HepG2 (cell line): ENCODE measurements around the gene CHRNB1. TPM values are rescaled to one million over a fixed set of nuclear protein-coding genes. Genes with fewer than 3 reads are reported as not detected.

Source experiments
- BHLHE40 ChIP-seq: IDR thresholded peaks from 2 replicates; pipeline ENCODE4 v1.6.1; 2011; ENCODE audit warnings: low read length, improper control_type of control experiment
- CBFB ChIP-seq: sonication (generic); formaldehyde crosslinking; IDR thresholded peaks from 2 replicates; pipeline ENCODE4 v1.4.0; 2020; ENCODE audit warnings: missing genetic modification reagents
- CEBPG ChIP-seq: IDR thresholded peaks from 2 replicates; pipeline ENCODE4 v1.6.1; 2016
- CHCHD3 ChIP-seq: sonication (generic); formaldehyde crosslinking; IDR thresholded peaks from 2 replicates; pipeline ENCODE4 v1.8.0; 2022; ENCODE audit warnings: mild to moderate bottlenecking, missing genetic modification reagents, moderate library complexity
- FOXC1 ChIP-seq: sonication (generic); formaldehyde crosslinking; IDR thresholded peaks from 2 replicates; pipeline ENCODE4 v1.8.0; 2022; ENCODE audit warnings: mild to moderate bottlenecking, missing genetic modification reagents, borderline replicate concordance
- HES4 ChIP-seq: sonication (generic); formaldehyde crosslinking; IDR thresholded peaks from 2 replicates; pipeline ENCODE4 v1.9.0; 2021; ENCODE audit warnings: mild to moderate bottlenecking, missing genetic modification reagents, borderline replicate concordance
- JUN ChIP-seq: sonication (generic); formaldehyde crosslinking; IDR thresholded peaks from 2 replicates; pipeline ENCODE4 v1.4.0; 2020; ENCODE audit warnings: mild to moderate bottlenecking, missing genetic modification reagents
- PRMT3 ChIP-seq: sonication (generic); formaldehyde crosslinking; IDR thresholded peaks from 2 replicates; pipeline ENCODE4 v1.8.1; 2022; ENCODE audit warnings: low read depth, mild to moderate bottlenecking, moderate library complexity, missing genetic modification reagents, borderline replicate concordance
- REPIN1 ChIP-seq: sonication (generic); formaldehyde crosslinking; IDR thresholded peaks from 2 replicates; pipeline ENCODE4 v1.8.0; 2022; ENCODE audit warnings: missing genetic modification reagents, low read depth, mild to moderate bottlenecking, borderline replicate concordance
- RFX3 ChIP-seq: IDR thresholded peaks from 2 replicates; pipeline ENCODE4 v1.6.1; 2016; ENCODE audit warnings: missing biosample characterization, missing genetic modification reagents
- SALL2 ChIP-seq: sonication (generic); formaldehyde crosslinking; IDR thresholded peaks from 2 replicates; pipeline ENCODE4 v1.8.1; 2023; ENCODE audit warnings: mild to moderate bottlenecking, missing genetic modification reagents, inconsistent platforms
- ZNF136 ChIP-seq: sonication (generic); formaldehyde crosslinking; IDR thresholded peaks from 2 replicates; pipeline ENCODE4 v1.8.1; 2022; ENCODE audit warnings: low read depth, mild to moderate bottlenecking, moderate library complexity, missing genetic modification reagents
- ZNF292 ChIP-seq: sonication (generic); formaldehyde crosslinking; IDR thresholded peaks from 2 replicates; pipeline ENCODE4 v1.8.1; 2022; ENCODE audit warnings: mild to moderate bottlenecking, low read depth, missing genetic modification reagents, borderline replicate concordance
- ZNF619 ChIP-seq: sonication (generic); formaldehyde crosslinking; IDR thresholded peaks from 2 replicates; pipeline ENCODE4 v1.4.0; 2020; ENCODE audit warnings: mild to moderate bottlenecking, missing genetic modification reagents
- ZNF670 ChIP-seq: sonication (generic); formaldehyde crosslinking; IDR thresholded peaks from 2 replicates; pipeline ENCODE4 v1.8.0; 2022; ENCODE audit warnings: mild to moderate bottlenecking, missing genetic modification reagents, borderline replicate concordance
- ZNF703 ChIP-seq: sonication (generic); formaldehyde crosslinking; IDR thresholded peaks from 2 replicates; pipeline ENCODE4 v1.5.1; 2020; ENCODE audit warnings: missing genetic modification reagents, mild to moderate bottlenecking, moderate library complexity, borderline replicate concordance
- ZNF839 ChIP-seq: sonication (generic); formaldehyde crosslinking; IDR thresholded peaks from 2 replicates; pipeline ENCODE4 v1.4.0; 2020; ENCODE audit warnings: missing genetic modification reagents, mild to moderate bottlenecking, borderline replicate concordance
- polyA plus RNA-seq, 8 experiments: library from polyadenylated mRNA; depleted of rRNA in 3 of 8; stranded (reverse) in 7 of 8; unstranded in 1 of 8; fragments of >200 nt; fragmentation: Illumina TruSeq in 4 of 8; extraction: Trizol in 4 of 8; gene quantifications; 2 replicates each; pipeline versions ENCODE4 v1.2.1 to v1.2.3, GENCODE V29; 2011 to 2016; ENCODE audit warnings: low read depth in 4 of 8, missing spikeins in 1 of 8, mixed read lengths in 1 of 8; ENCODE audit not compliant: insufficient read depth in 1 of 8
- total RNA-seq, 5 experiments: library from RNA; depleted of rRNA; stranded (reverse); fragments of >200 nt; fragmentation: Illumina TruSeq; extraction: Trizol; gene quantifications; 2 replicates each; pipeline ENCODE4 v1.2.3, GENCODE V29; 2016; ENCODE audit warnings: low read depth in 1 of 5
- TF ChIP-seq, protein P1 (sequence below): sonication (generic); formaldehyde crosslinking; IDR thresholded peaks from 2 replicates; pipeline ENCODE4 v1.5.1; 2020; ENCODE audit warnings: mild to moderate bottlenecking, missing genetic modification reagents, borderline replicate concordance
- TF ChIP-seq, protein P2 (sequence below), 2 experiments: sonication (generic) in 1 of 2; formaldehyde crosslinking in 1 of 2; IDR thresholded peaks; 2 replicates each; pipeline versions ENCODE4 v1.4.0 to v1.6.1; 2016 to 2020; ENCODE audit warnings: borderline replicate concordance in 1 of 2, low read depth in 1 of 2, mild to moderate bottlenecking in 1 of 2, missing genetic modification reagents in 1 of 2

CHRNB1 gene
- total and polyA plus RNA-seq, 2 of the 13 experiments (the other 11 are each of a cell fraction or from before 2014, with no cell fraction given) = 5.4 to 33.7 TPM

DNA sequence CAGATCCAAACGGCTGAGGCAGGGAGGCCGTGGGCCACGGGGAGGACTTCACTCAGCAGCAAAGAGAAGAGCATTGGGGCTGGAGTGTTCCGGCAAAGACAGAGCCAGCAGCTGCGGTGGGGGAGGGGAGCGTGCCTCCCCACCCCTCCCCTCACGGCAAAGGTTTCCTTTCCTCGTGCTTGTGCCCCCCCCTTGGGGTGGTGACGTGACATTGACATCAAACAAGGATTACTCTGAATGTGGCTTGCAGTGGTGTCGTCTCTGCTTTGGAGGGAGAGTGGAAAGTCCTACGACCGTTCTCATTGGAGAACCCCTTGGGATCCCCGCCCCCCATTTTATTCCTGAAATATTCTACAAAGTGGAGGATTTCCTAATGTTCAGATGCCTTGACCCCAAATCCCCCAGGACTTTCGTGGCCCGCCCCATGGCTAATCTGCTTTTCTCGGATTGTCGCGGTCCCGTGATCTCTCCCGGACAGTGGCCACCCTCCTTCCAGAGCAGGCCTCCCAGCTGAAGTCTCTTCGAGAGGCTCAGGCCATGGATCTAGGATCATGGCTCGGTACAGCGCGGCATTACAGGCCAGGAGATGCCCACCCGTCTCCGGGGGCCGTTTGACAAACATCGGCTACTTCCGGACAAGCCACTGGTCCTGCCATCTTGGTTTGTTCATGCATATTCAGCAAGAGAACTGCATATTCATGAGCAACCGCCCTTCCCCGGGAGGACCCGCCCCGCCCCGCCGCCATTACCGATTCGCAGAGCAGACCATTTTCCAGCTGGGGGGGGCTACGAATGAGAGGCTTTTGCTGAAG is 38.6 kb downstream of the CHRNB1 start (continued):
- TF ChIP-seq, protein P1, sequence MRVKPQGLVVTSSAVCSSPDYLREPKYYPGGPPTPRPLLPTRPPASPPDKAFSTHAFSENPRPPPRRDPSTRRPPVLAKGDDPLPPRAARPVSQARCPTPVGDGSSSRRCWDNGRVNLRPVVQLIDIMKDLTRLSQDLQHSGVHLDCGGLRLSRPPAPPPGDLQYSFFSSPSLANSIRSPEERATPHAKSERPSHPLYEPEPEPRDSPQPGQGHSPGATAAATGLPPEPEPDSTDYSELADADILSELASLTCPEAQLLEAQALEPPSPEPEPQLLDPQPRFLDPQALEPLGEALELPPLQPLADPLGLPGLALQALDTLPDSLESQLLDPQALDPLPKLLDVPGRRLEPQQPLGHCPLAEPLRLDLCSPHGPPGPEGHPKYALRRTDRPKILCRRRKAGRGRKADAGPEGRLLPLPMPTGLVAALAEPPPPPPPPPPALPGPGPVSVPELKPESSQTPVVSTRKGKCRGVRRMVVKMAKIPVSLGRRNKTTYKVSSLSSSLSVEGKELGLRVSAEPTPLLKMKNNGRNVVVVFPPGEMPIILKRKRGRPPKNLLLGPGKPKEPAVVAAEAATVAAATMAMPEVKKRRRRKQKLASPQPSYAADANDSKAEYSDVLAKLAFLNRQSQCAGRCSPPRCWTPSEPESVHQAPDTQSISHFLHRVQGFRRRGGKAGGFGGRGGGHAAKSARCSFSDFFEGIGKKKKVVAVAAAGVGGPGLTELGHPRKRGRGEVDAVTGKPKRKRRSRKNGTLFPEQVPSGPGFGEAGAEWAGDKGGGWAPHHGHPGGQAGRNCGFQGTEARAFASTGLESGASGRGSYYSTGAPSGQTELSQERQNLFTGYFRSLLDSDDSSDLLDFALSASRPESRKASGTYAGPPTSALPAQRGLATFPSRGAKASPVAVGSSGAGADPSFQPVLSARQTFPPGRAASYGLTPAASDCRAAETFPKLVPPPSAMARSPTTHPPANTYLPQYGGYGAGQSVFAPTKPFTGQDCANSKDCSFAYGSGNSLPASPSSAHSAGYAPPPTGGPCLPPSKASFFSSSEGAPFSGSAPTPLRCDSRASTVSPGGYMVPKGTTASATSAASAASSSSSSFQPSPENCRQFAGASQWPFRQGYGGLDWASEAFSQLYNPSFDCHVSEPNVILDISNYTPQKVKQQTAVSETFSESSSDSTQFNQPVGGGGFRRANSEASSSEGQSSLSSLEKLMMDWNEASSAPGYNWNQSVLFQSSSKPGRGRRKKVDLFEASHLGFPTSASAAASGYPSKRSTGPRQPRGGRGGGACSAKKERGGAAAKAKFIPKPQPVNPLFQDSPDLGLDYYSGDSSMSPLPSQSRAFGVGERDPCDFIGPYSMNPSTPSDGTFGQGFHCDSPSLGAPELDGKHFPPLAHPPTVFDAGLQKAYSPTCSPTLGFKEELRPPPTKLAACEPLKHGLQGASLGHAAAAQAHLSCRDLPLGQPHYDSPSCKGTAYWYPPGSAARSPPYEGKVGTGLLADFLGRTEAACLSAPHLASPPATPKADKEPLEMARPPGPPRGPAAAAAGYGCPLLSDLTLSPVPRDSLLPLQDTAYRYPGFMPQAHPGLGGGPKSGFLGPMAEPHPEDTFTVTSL (CRISPR knock-in tag) = no peak
- TF ChIP-seq CHCHD3 (no peak), CEBPG (CRISPR knock-in tag) (no peak), PRMT3 (CRISPR knock-in tag) (no peak), ZNF839 (CRISPR knock-in tag) (no peak), REPIN1 (CRISPR knock-in tag) (no peak), CBFB (peak; percentile 6; the same call in 1 of the 2 replicates), ZNF292 (0 out of 2 replicates have a peak, but pooled peaks have one; percentile 0), FOXC1 (CRISPR knock-in tag) (peak; percentile 43; the same call in 1 of the 2 replicates), SALL2 (CRISPR knock-in tag) (no peak), BHLHE40 (0 out of 2 replicates have a peak, but pooled peaks have one; percentile 37), ZNF619 (no peak), ZNF136 (CRISPR knock-in tag) (no peak), ZNF670 (CRISPR knock-in tag) (no peak), JUN (no peak), ZNF703 (CRISPR knock-in tag) (no peak), RFX3 (CRISPR knock-in tag) (no peak), HES4 (CRISPR knock-in tag) (no peak)
- TF ChIP-seq, protein P2, sequence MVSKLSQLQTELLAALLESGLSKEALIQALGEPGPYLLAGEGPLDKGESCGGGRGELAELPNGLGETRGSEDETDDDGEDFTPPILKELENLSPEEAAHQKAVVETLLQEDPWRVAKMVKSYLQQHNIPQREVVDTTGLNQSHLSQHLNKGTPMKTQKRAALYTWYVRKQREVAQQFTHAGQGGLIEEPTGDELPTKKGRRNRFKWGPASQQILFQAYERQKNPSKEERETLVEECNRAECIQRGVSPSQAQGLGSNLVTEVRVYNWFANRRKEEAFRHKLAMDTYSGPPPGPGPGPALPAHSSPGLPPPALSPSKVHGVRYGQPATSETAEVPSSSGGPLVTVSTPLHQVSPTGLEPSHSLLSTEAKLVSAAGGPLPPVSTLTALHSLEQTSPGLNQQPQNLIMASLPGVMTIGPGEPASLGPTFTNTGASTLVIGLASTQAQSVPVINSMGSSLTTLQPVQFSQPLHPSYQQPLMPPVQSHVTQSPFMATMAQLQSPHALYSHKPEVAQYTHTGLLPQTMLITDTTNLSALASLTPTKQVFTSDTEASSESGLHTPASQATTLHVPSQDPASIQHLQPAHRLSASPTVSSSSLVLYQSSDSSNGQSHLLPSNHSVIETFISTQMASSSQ (IDR thresholded peaks at IDR 0.05; ENCODE audit: low read depth) = no peak
- TF ChIP-seq, protein P2 (CRISPR knock-in tag; IDR thresholded peaks at IDR 0.05; ENCODE audit: borderline replicate concordance) = no peak; the same call in 1 of the 2 replicates
